GM13976 (cell line): ENCODE results near the gene SLC46A1.

Experiments used
- DNase-seq: peaks from one replicate; pipeline ENCODE4 v3.0.0; 2012; ENCODE audit warnings: low spot score
- CTCF ChIP-seq: IDR thresholded peaks from 2 replicates; pipeline ENCODE4 v1.5.1; 2012; ENCODE audit warnings: borderline replicate concordance, mild to moderate bottlenecking; ENCODE audit not compliant: insufficient read depth; ENCODE audit errors: extremely low read depth, missing control alignments, control extremely low read depth
- in situ Hi-C: fragments of 300-500 bp; cut with MboI; formaldehyde crosslinking; loops from one replicate; pipeline ENCODE4 v1.12.0; 2022; ENCODE audit warnings: low sequenced_read_pairs, mixed read lengths, inconsistent platforms; ENCODE audit not compliant: unreplicated experiment

The SLC46A1 gene

GRCh38 chr17:28346199-28346580 is 59.8 kb downstream of the SLC46A1 start:
- no peak for TF ChIP-seq CTCF
- in situ Hi-C loops = no loop called here

GRCh38 chr17:28345419-28346198 is 60.4 kb downstream of the SLC46A1 start:
- no peak for DNase-seq
- no peak for TF ChIP-seq CTCF
- in situ Hi-C loops = no loop called here

More at GRCh38 chr17:28346199-28346580, 59.8 kb downstream of the SLC46A1 start:
- DNase-seq = no peak
